Measurements from ENCODE around the gene SRSF3. TPM values are rescaled to one million over a fixed set of nuclear protein-coding genes. Genes with fewer than 3 reads are reported as not detected.
"Not testable (repeated sequence)": the region's sequence is repeated elsewhere in the genome, so short reads cannot be mapped to it uniquely, and the experiment has no call there.

SRSF3 gene
- total RNA-seq, 1 donor from 2014 or later, result 58.7 TPM

GRCh38 chr6:36572353-36573311 is 21.5 kb upstream of the SRSF3 start:
- DNase-seq (ENCODE audit: low spot score); ATAC-seq: not testable (repeated sequence)

GRCh38 chr6:36574679-36575078 is 19.5 kb upstream of the SRSF3 start:
- ATAC-seq (no peak), DNase-seq (ENCODE audit: low spot score) (no peak)

GRCh38 chr6:36576578-36576977 is 17.6 kb upstream of the SRSF3 start:
- DNase-seq (ENCODE audit: low spot score) (no peak), ATAC-seq (no peak)

DNA sequence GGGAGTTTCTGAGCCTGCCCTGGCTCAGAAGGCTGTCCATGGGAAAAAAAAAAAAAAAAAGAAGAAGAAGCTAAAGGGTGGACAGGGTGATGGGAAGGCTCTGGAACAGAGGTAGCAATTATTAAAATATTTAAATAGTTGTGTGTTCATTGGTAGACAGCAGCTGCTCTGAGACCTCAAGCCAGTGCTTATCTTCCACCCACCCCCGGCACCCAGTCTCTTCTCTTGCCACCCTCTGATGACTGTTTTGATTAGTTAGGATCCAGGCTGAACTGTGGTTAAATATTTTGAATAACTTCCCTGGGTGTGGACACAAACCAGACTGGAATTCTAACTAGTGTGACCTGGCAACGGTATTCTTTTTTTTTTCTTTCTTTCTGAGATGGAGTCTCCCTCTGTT is 16.9 kb upstream of the SRSF3 start:
- no peak for DNase-seq (ENCODE audit: low spot score)

DNA sequence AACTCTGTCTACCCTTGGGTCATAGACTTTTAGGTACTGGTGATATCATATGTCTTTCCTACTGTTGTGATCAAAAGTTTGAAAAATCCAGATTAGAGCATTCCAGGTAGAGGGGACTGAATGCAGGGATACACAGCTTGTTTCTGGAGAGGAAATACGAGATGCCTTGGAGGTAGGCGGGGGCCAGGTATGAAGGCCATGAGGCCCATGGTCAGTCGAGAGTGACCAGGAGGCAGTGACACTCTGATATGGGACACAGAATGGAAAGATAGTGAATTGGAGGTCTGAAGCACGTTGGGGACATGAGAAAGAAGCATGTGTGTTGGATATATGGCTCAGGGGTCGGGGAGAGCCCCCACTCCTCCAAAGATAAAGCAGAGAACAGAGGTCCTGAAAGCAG is 16.1 kb upstream of the SRSF3 start:
- no peak for ATAC-seq
- DNase-seq (ENCODE audit: low spot score), result no peak

More for the DNA sequence above, 16.9 kb upstream of the SRSF3 start:
- no peak for ATAC-seq

DNA sequence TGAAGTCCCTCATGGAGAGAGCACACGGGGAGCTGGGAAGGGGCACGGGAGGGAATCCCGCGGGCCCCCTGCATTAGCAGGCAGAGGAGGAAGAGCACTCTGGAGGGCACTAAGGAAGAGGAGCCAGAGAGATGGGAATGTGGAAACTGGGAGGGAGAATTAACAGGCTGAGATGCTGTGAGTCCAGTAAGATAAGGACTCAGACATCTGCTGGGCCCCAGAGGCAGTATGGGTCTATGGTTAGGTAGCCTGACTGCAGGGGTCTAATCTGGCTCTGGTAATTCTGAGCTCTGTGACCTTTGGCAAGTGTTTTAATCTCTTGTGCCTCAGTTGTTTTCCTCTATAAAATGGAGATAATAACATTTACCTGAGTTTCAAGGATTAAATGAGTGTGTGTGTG is 15.7 kb upstream of the SRSF3 start:
- ATAC-seq (no peak), DNase-seq (ENCODE audit: low spot score) (no peak)

- no peak for ATAC-seq
- DNase-seq (ENCODE audit: low spot score), result no peak
Observed at GRCh38 chr6:36580184-36580526, 14.0 kb upstream of the SRSF3 start.

- no peak for DNase-seq (ENCODE audit: low spot score)
- no peak for ATAC-seq
Observed at GRCh38 chr6:36581716-36582115, 12.4 kb upstream of the SRSF3 start.

GRCh38 chr6:36586606-36587005 is 7.6 kb upstream of the SRSF3 start:
- peak; percentile 16 for DNase-seq (ENCODE audit: low spot score)
- ATAC-seq, result no peak

- not testable (repeated sequence) for ATAC-seq
- peak; percentile 8 for DNase-seq (ENCODE audit: low spot score)
Observed at GRCh38 chr6:36589025-36589400, 5.1 kb upstream of the SRSF3 start.

DNA sequence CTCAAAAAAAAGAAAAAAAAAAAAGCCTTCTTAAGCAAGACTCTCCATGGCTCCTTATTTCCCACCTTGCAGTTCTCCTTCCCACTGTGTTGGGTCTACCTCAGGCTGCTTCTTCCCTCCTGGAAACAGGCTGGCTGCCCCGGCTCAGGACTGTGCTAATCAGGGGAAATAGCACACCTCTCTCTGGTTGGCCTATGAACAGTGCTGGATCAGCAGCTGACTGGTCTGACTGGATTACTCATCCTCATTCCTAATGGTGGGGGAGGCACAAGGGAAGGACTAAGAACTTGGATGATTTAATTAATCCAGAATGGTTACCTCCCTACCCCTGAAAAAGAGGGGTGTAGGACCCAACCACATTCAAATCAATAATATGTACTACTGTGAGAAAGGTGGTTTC is 3.9 kb upstream of the SRSF3 start:
- peak; percentile 40 for DNase-seq (ENCODE audit: low spot score)
- ATAC-seq, result no peak

DNA sequence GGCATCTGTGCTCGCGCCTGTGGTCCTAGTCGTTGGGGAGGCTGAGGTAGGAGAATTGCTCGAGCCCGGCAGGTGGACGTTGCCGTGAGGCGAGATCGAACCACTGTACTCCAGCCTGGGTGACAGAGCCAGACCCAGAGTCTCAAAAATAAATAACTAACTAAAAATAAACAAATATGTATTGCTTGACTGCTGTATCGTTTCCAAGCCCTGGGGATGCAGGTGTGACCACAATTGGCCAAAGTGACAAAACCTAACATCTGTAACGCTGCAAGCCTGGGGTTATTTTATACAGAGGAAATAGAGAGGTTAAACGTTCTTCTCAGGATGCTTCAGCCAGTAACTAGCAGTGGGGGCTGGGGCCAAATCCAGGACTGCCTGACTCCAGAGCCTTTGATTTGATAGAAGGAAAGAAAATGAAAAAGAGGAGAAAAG is 1.9 kb upstream of the SRSF3 start:
- ATAC-seq (no peak), DNase-seq (ENCODE audit: low spot score) (peak; percentile 24)

DNA sequence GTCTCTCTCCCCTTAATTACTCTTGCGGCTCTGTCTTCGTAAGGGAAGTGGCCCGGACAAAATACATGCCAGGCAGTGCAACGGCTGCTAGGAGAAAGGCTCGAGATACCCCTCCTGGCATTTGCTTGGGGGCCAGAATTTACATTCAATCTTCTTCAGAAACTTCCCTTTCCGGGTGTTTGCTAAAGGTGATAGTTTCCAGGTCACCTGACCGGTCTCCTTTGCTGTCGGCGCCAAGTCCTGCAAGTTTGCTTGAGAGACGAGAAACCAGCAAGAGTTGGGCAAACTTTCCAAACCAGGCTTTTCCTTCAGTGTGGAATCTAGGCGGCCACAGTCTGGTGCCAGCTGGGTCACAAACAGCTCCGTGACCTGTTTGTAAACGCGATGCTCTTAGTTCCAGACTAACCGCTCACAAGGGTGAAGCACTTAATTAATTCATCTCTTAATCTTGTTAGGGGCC is 563 bp upstream of the SRSF3 start:
- ATAC-seq, result peak; percentile 52
- DNase-seq (ENCODE audit: low spot score), result no peak

DNA sequence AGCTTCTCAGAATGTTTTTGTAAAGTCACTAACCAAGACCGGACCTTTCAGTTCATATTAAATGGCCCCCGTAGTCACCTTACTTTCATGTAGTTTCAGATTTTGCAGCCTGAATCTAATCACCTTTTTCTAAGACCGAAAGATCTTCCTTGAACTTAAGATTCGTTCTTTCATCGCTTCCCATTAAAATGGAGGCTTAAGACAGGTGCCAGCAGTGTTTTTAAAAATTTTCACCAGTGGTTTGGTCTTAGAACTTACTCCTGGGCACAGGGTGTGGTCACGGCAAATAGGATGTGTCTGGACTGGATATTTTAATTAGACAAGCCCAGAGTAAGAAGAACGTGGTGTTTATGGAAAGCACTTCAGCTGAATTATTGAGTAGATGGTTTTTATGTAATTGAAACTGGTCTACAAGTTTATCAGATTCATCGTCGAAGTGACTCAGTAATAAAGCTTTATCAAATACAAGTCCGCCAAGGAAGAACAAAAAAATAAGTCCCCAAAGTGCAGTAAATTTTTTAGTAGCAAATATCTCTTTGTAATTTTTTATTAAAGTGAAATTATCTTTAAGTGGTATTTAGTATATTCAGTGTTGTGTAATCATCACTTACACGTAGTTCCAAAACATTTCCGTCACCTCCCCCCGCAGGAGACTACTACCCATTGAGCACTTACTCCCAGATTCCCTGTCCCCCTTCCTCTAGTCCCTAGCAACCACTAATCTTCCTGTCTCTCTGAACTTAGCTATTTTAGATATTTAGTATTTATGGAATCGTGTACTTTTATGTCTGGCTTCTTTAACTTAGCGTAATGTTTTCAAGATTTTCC is 868 bp downstream of the SRSF3 start:
- ATAC-seq (no peak), DNase-seq (ENCODE audit: low spot score) (peak; percentile 49)

DNA sequence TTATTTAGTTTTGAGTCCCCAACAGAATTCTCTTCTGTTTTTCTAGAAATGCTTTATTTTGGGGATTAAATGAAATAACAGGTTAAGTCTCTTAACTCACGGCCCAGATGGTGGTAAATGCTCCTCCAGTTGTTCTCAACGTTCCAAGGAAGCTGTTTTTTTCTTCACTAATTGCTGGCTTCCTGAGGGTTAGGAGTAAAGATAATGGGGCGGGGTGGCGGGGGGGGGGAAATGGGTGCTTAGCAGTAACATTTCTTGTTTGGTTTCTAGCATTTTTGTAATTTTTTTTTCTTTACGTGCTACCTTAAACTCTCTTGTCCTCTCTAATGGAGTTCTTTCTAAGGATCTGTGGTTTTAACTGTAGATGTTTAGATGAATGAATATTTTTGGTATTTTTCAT is 2.2 kb downstream of the SRSF3 start:
- no peak for ATAC-seq
- no peak for DNase-seq (ENCODE audit: low spot score)

DNA sequence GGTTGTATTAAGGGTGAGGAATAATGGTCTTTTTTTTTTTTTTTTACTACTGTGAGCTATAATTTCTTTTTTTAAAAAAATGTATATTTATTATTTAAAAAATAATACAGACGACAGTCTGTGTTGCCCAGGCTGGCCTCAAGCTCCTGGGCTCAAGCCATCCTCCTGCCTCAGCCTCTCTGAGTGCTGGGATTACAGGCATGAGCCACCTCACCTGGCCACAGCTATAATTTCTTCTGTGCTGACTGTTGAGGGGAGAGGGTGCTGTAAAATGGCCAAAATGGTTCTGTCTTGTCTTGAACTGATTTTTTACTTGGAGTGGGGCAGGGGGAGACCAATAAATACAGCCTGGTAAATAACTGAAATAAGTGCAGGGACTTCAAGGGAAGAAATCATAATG is 3.6 kb downstream of the SRSF3 start:
- DNase-seq (ENCODE audit: low spot score) (peak; percentile 22), ATAC-seq (no peak)

DNA sequence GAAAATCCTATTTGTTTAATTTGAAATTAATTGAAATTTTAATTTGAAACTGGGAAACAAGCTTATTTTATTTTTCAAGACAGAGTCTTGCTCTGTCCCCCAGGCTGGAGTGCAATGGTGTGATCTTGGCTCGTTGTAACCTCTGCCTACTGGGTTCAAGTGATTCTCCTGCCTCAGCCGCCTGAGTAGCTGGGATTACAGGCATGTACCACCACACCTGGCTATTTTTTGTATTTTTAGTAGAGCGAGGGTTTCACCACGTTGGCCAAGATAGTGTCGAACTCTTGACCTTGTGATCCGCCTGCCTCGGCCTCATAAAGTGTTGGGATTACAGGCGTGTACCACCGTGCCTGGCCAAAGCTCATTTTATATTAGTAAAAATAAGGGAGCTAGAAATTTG is 4.2 kb downstream of the SRSF3 start:
- peak; percentile 35 for DNase-seq (ENCODE audit: low spot score)

GRCh38 chr6:36598739-36599318 is 4.7 kb downstream of the SRSF3 start:
- no peak for ATAC-seq
- DNase-seq (ENCODE audit: low spot score), result peak; percentile 36

More for the DNA sequence above, 4.2 kb downstream of the SRSF3 start:
- no peak for ATAC-seq

DNA sequence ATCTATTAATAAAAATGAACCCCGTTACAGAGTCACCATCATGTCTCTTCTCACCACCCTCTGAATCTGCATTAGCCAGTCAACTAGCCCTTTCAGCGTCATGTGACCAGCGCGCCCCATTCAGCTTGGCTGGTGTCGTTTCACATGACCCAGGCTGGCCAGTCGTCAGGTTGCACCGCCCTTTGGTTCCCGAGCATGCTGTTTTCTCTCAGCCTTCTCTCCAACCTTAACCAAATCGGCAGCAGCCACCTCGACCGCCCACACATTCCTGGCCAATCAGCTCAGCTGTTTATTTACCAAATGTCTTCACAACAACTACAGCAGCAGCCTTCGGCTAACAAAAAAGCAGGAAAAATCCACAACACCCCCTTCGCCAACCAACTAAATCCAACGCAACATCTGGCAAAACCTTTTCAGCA is 5.6 kb downstream of the SRSF3 start:
- no peak for DNase-seq (ENCODE audit: low spot score)
- peak; percentile 38 for ATAC-seq

DNA sequence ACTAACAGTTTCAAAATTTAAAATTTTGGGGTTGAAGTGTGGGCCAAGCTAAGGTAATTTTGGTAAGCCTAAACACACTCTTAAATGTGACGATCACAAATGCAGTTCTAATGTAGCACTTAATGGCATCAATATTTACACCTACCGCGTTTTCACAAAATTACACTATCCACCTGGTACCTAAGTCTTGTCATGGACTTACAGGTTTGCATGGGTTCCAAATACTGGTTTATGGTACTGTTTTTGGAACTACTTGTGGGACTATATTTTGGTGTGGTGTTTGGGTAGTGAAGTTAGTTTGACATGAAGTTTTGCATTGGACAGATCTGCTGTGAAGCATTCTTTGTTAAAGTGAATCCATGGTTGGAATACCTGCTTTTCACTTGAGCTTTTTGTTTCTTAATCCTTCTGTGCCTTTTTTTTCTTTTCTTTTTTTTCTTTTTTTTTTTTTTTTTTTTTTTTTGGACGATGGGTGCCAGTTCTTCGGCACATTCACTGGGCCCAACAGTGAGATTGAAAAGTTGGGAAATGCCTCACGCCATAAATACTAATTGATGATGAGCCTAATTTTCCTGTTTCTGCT is 6.5 kb downstream of the SRSF3 start:
- ATAC-seq (no peak), DNase-seq (ENCODE audit: low spot score) (no peak)

- ATAC-seq; DNase-seq (ENCODE audit: low spot score): not testable (repeated sequence)
Observed at GRCh38 chr6:36601818-36602217, 7.7 kb downstream of the SRSF3 start.

Data from left lobe of liver (tissue), 2 donors.